HG03135 (cell line): ENCODE results near the gene SFTPD.
"Not testable (repeated sequence)": the region's sequence is repeated elsewhere in the genome, so short reads cannot be mapped to it uniquely, and the experiment has no call there.

ENCODE experiments used
- ATAC-seq: cut with Tn5 transposase; IDR thresholded peaks from one replicate; pipeline ENCODE4 v1.9.1; 2021; ENCODE audit warnings: mild to moderate bottlenecking, moderate library complexity; ENCODE audit not compliant: unreplicated experiment

SFTPD gene

DNA sequence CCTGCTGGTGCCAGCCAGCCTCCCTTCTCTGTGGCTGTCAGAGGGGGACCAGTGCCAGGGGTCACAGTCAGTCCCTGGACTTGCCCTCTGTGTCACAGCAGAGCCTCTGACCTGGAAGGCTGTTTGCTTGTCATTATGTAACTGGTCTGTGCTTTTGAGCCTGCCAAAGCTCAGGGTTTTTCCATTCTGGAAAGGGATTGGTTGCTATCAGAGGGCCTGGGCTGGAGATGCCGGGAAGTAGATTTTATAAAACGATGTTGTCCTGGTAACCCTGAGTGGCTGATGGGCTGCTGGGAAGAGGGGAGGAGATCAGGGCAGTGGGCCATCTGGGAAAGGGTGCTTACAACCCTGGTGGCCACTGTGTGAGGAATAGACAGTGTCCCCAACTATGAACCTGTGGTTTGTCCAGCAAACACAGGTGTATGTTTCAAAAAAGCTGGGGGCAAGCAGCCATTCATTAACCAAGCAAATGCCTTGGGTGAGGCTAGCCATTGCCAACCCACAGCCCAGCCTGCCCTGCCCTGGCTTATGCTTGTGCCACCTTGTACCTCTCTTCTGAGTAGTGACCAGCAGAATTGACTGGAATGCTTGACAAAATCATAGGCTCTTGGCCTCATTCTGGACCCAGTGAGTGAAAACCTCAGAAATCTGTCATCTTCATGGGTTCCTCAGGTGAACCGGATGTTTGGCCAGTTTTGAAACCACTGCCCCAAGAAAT lies 21.6 kb downstream of the SFTPD start:
- no peak for ATAC-seq

GRCh38 chr10:79926037-79926436 lies 22.9 kb downstream of the SFTPD start:
- ATAC-seq, result no peak

- no peak for ATAC-seq
Measured at GRCh38 chr10:79925614-79926013, 23.3 kb downstream of the SFTPD start.

DNA sequence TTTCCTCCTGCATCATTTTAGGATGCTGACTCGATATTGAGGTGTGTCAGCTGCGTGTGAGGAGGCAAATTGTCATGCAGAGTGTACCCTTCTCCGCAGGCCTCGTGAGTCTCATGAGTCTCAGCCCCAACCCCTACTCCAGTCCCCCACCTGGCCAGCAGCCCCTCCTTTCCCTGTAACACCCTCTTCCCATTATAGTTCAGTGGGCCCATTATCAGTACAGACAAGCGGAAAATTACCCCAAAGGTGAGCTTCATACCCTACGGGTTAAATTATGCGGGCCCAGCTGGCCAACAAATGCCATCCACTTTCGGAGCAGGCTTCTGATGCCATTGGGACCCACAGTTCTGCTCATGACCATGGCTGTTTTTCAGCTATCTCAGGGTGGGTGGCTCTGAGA lies 25.2 kb downstream of the SFTPD start:
- ATAC-seq, result no peak

DNA sequence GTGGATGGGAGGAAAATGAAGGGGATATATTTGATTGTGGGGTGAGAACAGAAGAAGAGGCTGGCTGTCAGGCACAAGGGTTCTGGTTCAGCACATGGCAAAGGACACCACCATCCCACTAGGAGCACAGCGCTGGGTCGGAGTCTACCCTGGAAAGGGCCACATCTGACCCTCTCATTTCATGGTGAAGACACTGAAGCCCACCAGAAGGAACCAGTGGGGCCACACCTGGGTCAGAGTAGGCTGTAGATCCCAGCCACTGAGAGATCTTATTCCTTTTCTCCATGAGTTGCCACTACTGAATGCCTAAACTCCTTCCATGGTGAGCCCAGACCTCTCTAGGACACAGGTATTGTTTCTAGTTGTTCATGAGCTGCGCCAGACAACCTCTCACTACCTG lies 25.8 kb downstream of the SFTPD start:
- ATAC-seq, result no peak

DNA sequence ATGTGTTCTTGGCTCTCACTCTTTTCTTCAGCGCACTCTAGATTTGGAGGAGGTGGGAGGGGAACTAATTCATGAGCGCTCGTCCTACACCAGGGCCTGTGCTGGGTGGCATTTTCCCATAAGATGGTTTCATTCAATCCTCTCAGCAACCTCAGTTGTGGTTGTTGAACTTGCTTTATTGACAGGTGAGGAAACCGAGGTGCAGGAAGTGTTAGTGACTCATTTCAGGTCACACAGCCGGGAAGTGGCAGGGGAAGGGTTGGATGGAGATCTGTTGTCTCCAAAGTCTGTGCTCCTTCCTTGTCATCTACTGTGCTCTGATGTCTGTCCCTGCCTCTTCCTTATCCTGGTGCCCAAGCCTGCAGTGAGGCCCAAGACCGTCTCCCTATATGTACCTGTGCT lies 26.9 kb downstream of the SFTPD start:
- ATAC-seq, result not testable (repeated sequence)

- ATAC-seq, result not testable (repeated sequence)
Measured at GRCh38 chr10:79915838-79916237, 33.1 kb downstream of the SFTPD start.

- not testable (repeated sequence) for ATAC-seq
Measured at GRCh38 chr10:79914512-79914911, 34.4 kb downstream of the SFTPD start.

GRCh38 chr10:79910836-79911235 lies 38.1 kb downstream of the SFTPD start:
- ATAC-seq, result no peak

DNA sequence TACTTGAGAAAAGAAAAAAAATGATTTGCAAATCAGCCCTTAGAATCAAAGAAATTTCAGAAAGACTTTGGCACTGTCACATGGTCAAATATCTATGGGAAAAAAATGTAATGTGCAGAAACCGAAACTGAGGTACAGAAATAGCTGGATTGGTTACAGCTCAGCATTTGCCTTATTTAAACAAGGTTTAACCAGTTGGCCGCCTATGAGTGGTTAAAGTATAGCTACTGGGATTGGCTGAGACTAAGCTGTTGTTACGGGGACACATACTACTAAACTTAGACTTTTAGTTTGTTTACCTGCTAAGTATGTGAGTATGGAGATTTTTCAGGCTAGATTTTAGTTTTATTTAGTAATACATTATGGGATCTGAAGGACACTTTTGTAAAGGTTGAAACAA lies 38.6 kb downstream of the SFTPD start:
- no peak for ATAC-seq

DNA sequence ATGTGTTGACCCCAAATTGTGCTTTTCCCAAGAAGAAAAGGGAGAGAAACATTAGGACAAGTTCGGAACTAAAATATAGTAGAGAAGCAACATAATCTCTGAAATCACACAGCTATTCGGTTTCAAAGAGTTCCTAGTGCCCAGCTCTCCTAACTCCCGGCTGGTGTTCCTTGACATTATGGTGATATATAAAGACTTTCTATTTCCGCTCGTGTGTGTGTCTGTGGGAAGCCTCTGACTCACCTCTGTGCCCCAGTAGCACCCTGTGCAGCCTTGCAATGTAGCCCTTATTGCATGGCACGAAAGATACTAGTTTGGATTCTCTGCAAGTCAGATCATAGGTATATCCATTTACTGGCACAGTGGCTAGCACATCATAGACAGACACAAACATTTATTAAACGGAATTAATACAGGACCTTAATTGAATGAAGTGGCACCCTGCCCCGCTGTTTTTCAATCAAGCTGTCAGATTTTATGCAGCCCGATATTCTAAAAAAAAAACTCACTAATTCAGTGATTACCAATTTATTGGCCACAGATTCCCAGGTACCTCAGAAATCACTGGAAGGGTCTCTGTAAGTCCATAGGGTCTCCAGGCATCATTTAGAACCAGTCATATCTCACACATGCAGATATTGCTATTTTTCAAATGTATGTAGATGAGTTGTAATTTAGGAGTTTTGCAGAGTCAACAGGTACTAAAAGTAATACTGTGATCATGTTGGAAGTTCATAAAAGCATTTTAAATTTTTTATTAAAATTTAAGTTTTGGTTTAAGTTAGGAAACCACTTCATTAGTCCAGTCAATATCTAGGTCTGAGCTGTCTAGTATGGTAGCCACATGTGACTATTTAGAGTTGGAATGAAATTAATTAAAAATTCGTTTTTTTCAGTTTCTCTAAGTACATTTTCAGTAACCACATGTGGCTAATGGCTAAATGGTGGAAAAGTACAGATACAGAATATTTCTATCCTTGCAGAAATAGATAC lies 43.3 kb downstream of the SFTPD start:
- no peak for ATAC-seq

DNA sequence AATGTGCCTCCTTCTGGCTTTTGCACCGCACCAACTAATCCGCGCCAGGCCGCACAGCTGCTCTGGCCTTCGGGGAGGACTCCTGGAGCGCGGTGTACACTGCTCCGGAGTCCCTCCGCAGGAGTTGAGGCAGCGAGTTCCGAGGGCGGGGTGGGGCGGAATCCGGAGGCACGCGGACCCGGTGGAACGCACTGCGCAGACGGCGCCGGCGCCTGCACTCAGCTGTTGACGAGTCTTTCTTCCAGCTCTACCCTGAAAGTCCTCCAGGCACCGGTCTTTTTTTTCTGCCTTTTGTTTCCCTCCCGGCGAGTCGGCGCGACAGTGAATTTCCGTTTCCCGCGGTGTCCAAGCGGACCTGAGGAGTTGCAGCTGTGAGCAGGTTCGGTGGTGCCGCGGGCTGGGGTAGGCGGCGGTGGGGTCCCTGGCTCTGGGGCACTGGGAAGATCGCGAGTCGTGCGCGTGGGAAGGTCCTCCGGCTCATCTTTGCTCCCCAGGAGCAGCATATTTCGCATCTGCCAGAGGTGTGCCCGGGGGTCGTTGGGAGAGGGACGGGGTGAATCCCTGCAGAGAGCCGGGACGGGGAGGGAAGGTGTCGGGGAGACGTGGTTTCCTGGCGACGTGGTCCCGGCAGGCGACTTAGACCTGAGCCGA lies 44.1 kb downstream of the SFTPD start:
- ATAC-seq, result no peak

DNA sequence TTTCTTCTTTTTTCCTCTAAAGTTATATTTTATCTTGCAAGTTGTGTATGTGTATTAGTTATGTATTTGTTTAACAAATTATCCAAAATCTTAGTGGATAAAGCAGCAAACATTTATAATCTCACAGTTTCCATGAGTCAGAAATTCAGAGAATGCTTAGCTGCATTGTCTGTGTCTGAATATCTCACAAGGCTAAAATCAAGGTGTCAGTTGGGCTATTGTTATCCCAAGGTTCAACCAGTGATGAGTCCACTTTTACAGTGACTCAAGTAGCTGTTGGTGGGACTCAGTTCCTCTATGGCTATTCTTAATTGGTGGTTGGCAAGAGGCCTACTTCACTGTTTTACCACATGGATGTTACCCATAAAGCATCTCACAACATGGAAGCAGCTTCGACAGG lies 47.3 kb downstream of the SFTPD start:
- ATAC-seq, result not testable (repeated sequence)

DNA sequence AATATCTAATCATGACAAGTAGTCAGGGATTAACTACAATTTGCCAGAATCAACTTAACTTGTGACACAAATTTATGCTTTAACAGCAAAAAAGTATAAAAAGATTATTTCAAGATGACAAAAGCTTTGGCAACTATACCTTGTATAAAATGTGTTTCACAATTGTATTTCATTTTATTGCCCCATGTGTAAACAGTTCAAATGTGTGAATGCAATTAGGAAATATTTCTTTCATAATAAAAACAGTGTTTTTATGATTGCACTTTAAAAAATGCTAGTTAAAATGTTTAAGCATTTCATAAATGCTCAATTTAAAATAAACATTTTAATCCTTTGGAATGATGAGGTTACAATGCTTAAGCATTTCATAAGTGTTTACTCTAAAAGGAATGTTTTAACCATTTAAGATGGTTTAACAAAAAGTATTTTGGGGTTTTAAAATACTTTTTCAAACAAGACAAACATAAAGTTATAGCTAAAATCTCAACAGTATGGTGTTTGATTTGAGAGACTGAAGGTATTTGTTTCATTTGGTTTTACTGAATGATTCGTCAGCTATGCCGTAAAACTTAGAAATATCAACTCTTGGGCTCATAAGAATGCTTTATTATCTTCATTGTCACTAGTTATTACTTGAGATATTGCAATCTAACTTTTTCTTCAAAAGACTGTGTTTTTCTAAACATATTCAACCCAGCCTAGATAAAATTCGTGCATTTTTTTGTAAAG lies 50.1 kb downstream of the SFTPD start:
- no peak for ATAC-seq

- ATAC-seq, result not testable (repeated sequence)
Measured at GRCh38 chr10:79892896-79893295, 56.0 kb downstream of the SFTPD start.

DNA sequence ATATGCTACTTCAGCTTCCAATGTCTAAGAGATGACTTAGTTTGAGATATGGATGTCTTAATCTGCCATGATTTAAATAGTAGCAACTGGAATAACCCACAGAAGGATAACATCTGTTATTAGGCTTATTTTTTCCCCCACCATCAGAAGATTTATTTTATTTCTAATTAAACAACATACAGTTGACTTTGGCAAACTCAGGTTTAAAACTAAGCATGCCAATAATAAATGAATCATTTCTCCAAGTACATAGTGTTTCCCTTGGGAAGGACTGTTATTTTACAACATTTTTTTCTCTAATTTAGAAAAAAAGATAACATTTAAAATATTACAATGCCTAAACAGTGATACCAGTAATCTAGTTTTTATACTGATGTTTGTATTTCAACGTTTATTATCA lies 58.4 kb downstream of the SFTPD start:
- no peak for ATAC-seq

DNA sequence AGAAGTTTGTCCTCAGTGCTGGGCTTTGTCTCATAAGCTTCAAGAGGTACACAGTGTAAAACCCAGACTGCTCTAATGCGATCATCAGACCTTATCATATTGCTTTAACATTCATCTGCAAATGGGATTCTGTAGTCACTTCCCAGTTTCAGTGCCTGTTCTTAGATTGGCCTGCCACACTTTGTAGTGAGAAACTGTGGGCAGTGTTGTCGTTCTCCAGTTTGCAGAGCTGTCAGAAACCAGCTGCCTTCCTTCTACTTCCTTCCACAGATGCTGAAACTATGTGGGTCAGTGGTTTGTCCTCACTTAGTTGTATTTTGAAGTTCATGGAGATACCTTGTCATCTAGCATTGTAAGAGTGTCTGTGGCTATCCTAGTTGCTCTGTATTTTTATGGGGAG lies 59.9 kb downstream of the SFTPD start:
- ATAC-seq, result not testable (repeated sequence)
